NT2/D1 (cell line): Measurements from ENCODE around the gene SESTD1.

Experiments used
- SUZ12 ChIP-seq: IDR thresholded peaks from 2 replicates; pipeline ENCODE4 v1.6.1; 2011; ENCODE audit not compliant: insufficient read length, insufficient read depth; ENCODE audit errors: extremely low read depth
- YY1 ChIP-seq: IDR thresholded peaks from 2 replicates; pipeline ENCODE4 v1.6.1; 2011; ENCODE audit not compliant: insufficient read length, insufficient read depth
- ZNF274 ChIP-seq: IDR thresholded peaks from 2 replicates; pipeline ENCODE4 v1.6.1; 2011; ENCODE audit warnings: mild to moderate bottlenecking, low read depth, low read length

DNA sequence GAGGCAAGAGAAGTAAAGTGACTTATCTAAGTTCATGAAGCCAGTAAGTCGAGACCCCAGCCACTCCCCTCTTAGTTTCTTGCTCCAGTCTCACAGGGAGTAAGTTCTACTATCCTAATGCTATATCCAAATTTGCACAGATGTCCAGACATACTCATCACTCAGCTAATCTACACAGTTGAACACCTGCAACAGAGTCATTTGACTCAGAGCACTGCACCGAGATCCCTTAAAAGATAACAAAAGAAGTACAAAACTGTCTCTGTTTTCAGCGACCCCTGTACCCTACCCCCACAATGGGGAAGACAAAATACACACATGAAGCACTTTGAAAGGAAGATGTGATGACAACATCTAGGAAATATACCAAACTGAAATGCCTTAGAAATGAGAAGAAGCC is 192.1 kb downstream of the SESTD1 start:
- TF ChIP-seq ZNF274 = no peak
- no peak for TF ChIP-seq YY1
- TF ChIP-seq SUZ12 = no peak
